Pancreas (tissue), 10 donors: ENCODE results near the gene IQGAP3. TPM values are rescaled to one million over a fixed set of nuclear protein-coding genes. Genes with fewer than 3 reads are reported as not detected.
A peak's percentile ranks its signal among the peaks of the same experiment; 100 is the strongest.

ENCODE experiments used
- ATAC-seq, 4 donors: fragments of 200-7000 bp; cut with Tn5 transposase; one replicate each; pipeline versions ENCODE4 v1.8.0 to v1.9.1; 2020; ENCODE audit warnings: mild to moderate bottlenecking in 4 of 4, moderate library complexity in 4 of 4
- DNase-seq, 6 donors: peaks; one replicate each; pipeline ENCODE4 v3.0.0-alpha.2; 2020
- FAIRE-seq: peaks from 2 replicates; lab custom pipeline; 2012; peaks lifted over from hg19 to GRCh38; lab: Jason Lieb, UNC
- H3K27ac ChIP-seq, 4 donors: fragments of 200-600 bp; sonication (generic); 1 replicate in 3 of 4; 2 replicates in 1 of 4; pipeline versions ENCODE4 v1.5.0 to v1.8.0; 2020
- H3K27me3 ChIP-seq, 4 donors: fragments of 200-600 bp; one replicate each; pipeline ENCODE4 v1.8.0; 2021
- H3K36me3 ChIP-seq, 3 donors: fragments of 200-600 bp; sonication (generic) in 1 of 3; one replicate each; pipeline versions ENCODE4 v1.5.0 to v1.8.0; 2020 to 2021
- H3K4me1 ChIP-seq, 3 donors: fragments of 200-600 bp; one replicate each; pipeline ENCODE4 v1.8.0; 2021
- H3K4me3 ChIP-seq, 4 donors: fragments of 200-600 bp; sonication (generic) in 2 of 4; one replicate each; pipeline versions ENCODE4 v1.5.0 to v1.8.0; 2020 to 2021
- H3K9me3 ChIP-seq, 4 donors: fragments of 200-600 bp; one replicate each; pipeline ENCODE4 v1.8.0; 2021
- WGBS, 2 donors: extraction: QIAGEN DNeasy Blood & Tissue Kit; methylation state at CpG; one replicate each; pipeline ENCODE4 v1.1.7; 2013; 5-methylcytosine and 5-hydroxymethylcytosine counted together
- intact Hi-C, 3 donors: fragments of 100-400 bp; cut with DNase I; formaldehyde crosslinking; loops; one replicate each; pipeline versions ENCODE4 v1.11.1 to v1.14.2; 2022
- polyA plus RNA-seq, 2 donors: library from polyadenylated mRNA; stranded (reverse); fragments of 200-250 nt; gene quantifications; one replicate each; pipeline ENCODE4 v1.2.3, GENCODE V29; 2013
- total RNA-seq, 6 donors: library from RNA; stranded (reverse); fragmentation: NEBNext Ultra II Directional in 4 of 6; extraction: Animal tissue kit (Norgen Biotek cat#: 25700) in 4 of 6; gene quantifications; one replicate each; pipeline versions ENCODE4 v1.2.1 to v1.2.4, GENCODE V29; 2021 to 2023
- TF ChIP-seq, protein P1 (sequence below), 4 donors: fragments of 200-600 bp; sonication (generic) in 3 of 4; IDR thresholded peaks; one replicate each; pipeline versions ENCODE4 v1.5.0 to v1.8.0; 2021; ENCODE audit warnings: antibody characterized with exemption in 4 of 4
- donor health status: healthy with polysubstance abuse.
- donor health status: DM: no; HTN: no; CAD: no; lungs with moderate emphysema.
- donor health status: DM: no; HTN: no; CAD: no.
- donor health status: control.
- donor health status: control.
- donor health status: Bipolar disorder and iron deficiency.
- donor health status: DM: yes; HTN: yes; CAD: no.
- donor health status: DM: no; HTN: no; CAD: no.
- donor health status: DM: no; HTN: no; CAD: no.
- donor health status: DM: yes; HTN: yes; CAD: no.

Gene IQGAP3
- total and polyA plus RNA-seq, 8 donors = 0.02 to 0.90 (median 0.23) TPM; not detected in 1

DNA sequence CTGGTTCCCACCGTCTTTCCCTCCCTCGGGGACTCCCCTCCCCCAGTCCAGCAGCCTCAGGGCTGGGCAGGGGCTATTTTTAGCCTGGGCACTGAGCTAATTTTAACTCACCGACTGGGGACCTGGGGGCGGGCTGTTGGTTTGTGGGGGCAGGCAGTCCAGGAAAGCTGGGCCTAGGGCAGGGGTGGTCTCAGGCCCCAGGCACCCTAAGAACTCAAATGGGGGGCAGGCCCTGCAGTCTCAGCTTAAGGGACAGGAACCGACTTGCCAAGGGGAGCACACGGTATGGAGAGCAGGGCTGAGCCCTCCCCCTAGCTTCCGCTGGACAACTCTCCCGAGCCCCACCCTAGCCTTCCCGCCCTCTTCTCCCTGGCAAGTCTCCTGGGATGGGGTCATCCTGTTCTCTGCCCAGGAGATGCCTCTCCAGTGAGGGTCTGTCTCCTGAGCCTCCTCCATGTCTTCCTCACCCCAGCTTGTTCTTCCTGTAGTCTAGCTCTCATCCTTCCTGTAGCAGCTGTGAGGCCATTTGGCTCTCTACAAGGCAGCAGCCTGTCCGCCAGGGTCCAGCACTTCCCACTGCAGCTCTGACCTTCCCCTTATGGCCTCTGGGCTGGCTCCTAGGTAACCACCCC is 81.8 kb downstream of the IQGAP3 start:
- TF ChIP-seq, protein P1, sequence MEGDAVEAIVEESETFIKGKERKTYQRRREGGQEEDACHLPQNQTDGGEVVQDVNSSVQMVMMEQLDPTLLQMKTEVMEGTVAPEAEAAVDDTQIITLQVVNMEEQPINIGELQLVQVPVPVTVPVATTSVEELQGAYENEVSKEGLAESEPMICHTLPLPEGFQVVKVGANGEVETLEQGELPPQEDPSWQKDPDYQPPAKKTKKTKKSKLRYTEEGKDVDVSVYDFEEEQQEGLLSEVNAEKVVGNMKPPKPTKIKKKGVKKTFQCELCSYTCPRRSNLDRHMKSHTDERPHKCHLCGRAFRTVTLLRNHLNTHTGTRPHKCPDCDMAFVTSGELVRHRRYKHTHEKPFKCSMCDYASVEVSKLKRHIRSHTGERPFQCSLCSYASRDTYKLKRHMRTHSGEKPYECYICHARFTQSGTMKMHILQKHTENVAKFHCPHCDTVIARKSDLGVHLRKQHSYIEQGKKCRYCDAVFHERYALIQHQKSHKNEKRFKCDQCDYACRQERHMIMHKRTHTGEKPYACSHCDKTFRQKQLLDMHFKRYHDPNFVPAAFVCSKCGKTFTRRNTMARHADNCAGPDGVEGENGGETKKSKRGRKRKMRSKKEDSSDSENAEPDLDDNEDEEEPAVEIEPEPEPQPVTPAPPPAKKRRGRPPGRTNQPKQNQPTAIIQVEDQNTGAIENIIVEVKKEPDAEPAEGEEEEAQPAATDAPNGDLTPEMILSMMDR (IDR thresholded peaks at IDR 0.05) = no peak
- Histone ChIP-seq H3K36me3 (no peaks in the 10 kb centered on the region), H3K4me1 (peaks cover 58 to 73% (median 64%) of the 10 kb centered on the region in 3 donors), H3K27me3 (no peaks in the 10 kb centered on the region), H3K9me3 (no peaks in the 10 kb centered on the region), H3K4me3 (peak overlapping the region in 1 of 4 donors; percentile 4), H3K27ac (peak overlapping the region in 3 of 4 donors; percentile 33 to 66 (median 55))
- 9 to 13% methylated on average over 10 of the region's 10 CpGs for WGBS, 2 donors
- DNase-seq (no peak), FAIRE-seq (no peak), ATAC-seq (peak in 3 of 4 donors; percentile 27 to 58 (median 42))
- intact Hi-C loops = no loop called here

DNA sequence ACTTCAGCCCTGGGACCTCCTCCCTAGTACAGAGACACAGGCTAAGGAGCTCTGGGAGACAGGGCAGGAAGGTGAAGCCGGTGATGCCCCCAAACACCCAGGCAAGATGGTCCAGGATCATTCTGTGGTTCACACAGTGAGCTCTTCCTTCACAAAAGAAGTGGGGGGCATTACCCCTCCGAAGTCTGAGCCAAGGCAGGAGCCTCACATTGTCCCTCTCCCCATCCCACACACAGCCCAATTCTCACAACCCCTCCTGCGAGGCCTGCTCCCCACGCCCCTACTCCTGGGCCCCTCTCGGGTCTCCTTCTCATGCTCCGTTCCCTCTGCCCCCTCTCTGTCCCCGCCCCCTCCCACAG is 82.5 kb downstream of the IQGAP3 start:
- intact Hi-C loops = no loop called here
- Histone ChIP-seq H3K4me3 (peak overlapping the region in 1 of 4 donors; percentile 4), H3K36me3 (no peaks in the 10 kb centered on the region), H3K9me3 (no peaks in the 10 kb centered on the region), H3K27me3 (no peaks in the 10 kb centered on the region), H3K27ac (peak overlapping the region in 3 of 4 donors; percentile 2 to 66 (median 55)), H3K4me1 (peaks cover 52 to 67% (median 58%) of the 10 kb centered on the region in 3 donors)
- ATAC-seq (no peak), DNase-seq (no peak), FAIRE-seq (no peak)
- WGBS, 2 donors = 27 to 32% methylated on average over 7 of the region's 7 CpGs
- TF ChIP-seq, protein P1 (IDR thresholded peaks at IDR 0.05) = no peak

DNA sequence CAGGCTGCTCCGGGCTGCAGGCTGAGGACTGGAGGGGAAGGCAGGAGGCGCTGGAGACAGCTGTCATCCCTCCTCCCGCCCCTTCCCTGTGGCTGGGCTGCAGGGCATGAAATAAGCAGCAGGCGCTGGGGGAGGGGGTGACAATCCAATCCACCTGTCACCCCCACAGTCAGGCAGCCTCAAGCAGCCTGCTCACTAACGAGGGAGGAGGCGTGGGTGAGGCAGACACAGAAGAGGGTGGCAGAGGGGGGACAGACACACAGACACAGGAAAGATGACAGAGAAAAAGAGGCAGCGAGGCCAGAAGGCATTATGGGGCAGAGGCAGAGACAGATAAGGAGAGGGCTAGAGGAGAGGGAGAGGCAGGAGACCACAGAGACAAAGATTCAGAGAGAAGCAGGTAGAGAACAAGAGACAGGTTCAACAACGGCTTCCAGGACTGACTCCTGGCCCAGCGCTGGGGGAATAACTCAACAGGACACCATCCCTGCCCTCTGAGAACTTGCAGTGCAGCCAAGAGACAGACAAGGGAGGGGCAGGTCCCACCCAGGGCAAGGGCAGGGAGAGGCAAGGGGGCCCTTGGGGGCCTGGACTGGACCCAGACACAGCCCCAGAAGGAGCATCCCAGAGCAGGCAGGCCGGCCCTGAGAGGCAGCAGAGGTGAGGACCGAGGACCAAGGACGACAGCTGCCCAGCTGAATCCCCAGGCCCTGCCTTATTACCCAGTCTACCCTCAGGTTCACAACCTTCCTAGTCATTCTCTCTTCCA is 83.0 kb downstream of the IQGAP3 start:
- intact Hi-C loops = no loop called here
- Histone ChIP-seq H3K27me3 (no peaks in the 10 kb centered on the region), H3K9me3 (no peaks in the 10 kb centered on the region), H3K4me3 (no peak overlapping the region), H3K36me3 (no peaks in the 10 kb centered on the region), H3K27ac (peak overlapping the region in 3 of 4 donors; percentile 2 to 66 (median 55)), H3K4me1 (peaks cover 47 to 61% (median 52%) of the 10 kb centered on the region in 3 donors)
- ATAC-seq = peak in 3 of 4 donors; percentile 33 to 54 (median 53)
- peak in 1 of 6 donors; percentile 33 for DNase-seq
- TF ChIP-seq, protein P1 (IDR thresholded peaks at IDR 0.05) = no peak
- 28 to 30% methylated on average over 12 of the region's 12 CpGs for WGBS, 2 donors
- FAIRE-seq = no peak

DNA sequence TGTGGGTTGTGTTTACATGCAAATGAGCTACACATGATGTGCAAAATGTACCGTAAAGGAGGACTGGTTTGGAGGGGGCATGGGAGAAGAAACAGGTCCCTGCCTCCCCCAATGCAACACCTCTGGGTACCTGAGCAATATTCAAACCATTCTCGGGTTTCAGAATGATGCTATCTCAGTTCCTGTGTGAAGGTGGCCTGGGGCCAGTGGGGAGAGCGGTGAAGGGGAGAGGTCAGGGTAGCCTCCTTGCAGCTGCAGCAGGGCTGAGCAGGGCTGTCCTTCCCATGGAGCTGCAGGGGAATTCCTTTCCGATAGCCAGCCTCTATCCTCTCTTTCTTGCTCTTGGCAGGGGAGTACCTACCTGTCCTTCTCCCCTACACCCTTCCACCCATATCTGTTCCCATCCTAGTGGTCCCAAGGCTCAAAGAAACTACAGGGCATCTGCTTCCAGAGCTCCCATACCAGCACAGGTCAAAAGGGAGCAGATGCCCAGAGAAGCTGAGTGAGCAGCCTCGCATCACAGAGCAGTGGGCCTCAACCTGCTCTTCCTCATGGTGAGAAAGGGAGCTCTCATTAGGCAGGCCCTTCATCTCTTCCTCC is 83.7 kb downstream of the IQGAP3 start:
- intact Hi-C loops = no loop called here
- FAIRE-seq (no peak), DNase-seq (no peak), ATAC-seq (peak in 1 of 4 donors; percentile 5)
- Histone ChIP-seq H3K27me3 (no peaks in the 10 kb centered on the region), H3K9me3 (no peaks in the 10 kb centered on the region), H3K4me1 (peaks cover 40 to 54% (median 45%) of the 10 kb centered on the region in 3 donors), H3K27ac (peak overlapping the region in 1 of 4 donors; percentile 66), H3K4me3 (no peak overlapping the region), H3K36me3 (no peaks in the 10 kb centered on the region)
- TF ChIP-seq, protein P1 (IDR thresholded peaks at IDR 0.05) = no peak
- WGBS, 2 donors = 39 to 50% methylated on average over 5 of the region's 5 CpGs
